ENCODE measurements around the gene S100A13. TPM values are rescaled to one million over a fixed set of nuclear protein-coding genes. Genes with fewer than 3 reads are reported as not detected.
"Not testable (repeated sequence)": the region's sequence is repeated elsewhere in the genome, so short reads cannot be mapped to it uniquely, and the experiment has no call there.

The S100A13 gene
- total and polyA plus RNA-seq, 8 donors = 18.7 to 271 (median 43.1) TPM

- intact Hi-C loops (cut with DNase I; ENCODE audit: low total_unique reads) = no loop called here
- Histone ChIP-seq H3K27me3 (no peaks in the 10 kb centered on the region), H3K9me3 (no peaks in the 10 kb centered on the region), H3K4me1 (peaks cover 10 to 84% (median 50%) of the 10 kb centered on the region in 4 donors), H3K27ac (peak overlapping the region in 1 of 5 donors; percentile 15), H3K36me3 (peaks cover 86 to 100% (median 100%) of the 10 kb centered on the region in 4 donors), H3K4me3 (no peak overlapping the region)
- WGBS, 5 donors = 81 to 89% (median 86%) methylated on average over 11 of the region's 11 CpGs
- TF ChIP-seq POLR2AphosphoS5 (IDR thresholded peaks at IDR 0.05) (no peak), CTCF (IDR thresholded peaks at IDR 0.05) (no peak), POLR2A (IDR thresholded peaks at IDR 0.05) (no peak), EP300 (IDR thresholded peaks at IDR 0.05) (no peak)
- DNase-seq = no peak
Observed at GRCh38 chr1:153642161-153642560, 14.9 kb upstream of the S100A13 start.

- Histone ChIP-seq H3K36me3 (peaks cover 90 to 100% (median 100%) of the 10 kb centered on the region in 4 donors), H3K9me3 (no peaks in the 10 kb centered on the region), H3K4me1 (peaks cover 23 to 85% (median 51%) of the 10 kb centered on the region in 4 donors), H3K27me3 (no peaks in the 10 kb centered on the region), H3K4me3 (no peak overlapping the region), H3K27ac (no peak overlapping the region)
- intact Hi-C loops (cut with DNase I; ENCODE audit: low total_unique reads) = no loop called here
- 59 to 79% (median 70%) methylated on average over 6 of the region's 6 CpGs for WGBS, 5 donors
- TF ChIP-seq CTCF (IDR thresholded peaks at IDR 0.05) (no peak), EP300 (IDR thresholded peaks at IDR 0.05) (no peak), POLR2AphosphoS5 (IDR thresholded peaks at IDR 0.05) (no peak), POLR2A (IDR thresholded peaks at IDR 0.05) (no peak)
- no peak for DNase-seq
Observed at GRCh38 chr1:153640861-153641260, 13.6 kb upstream of the S100A13 start.

- Histone ChIP-seq H3K4me1 (peaks cover 29 to 91% (median 58%) of the 10 kb centered on the region in 4 donors), H3K36me3 (peaks cover 85 to 97% (median 96%) of the 10 kb centered on the region in 4 donors)
- intact Hi-C loops (cut with DNase I; ENCODE audit: low total_unique reads); DNase-seq; H3K9me3 ChIP-seq; H3K27ac ChIP-seq; H3K27me3 ChIP-seq; H3K4me3 ChIP-seq: not testable (repeated sequence)
- 88 to 99% (median 97%) methylated on average over 5 of the region's 5 CpGs for WGBS, 5 donors
Observed at GRCh38 chr1:153640213-153640612, 12.9 kb upstream of the S100A13 start.

- no peak overlapping the region for H3K4me3 ChIP-seq
- peaks cover 33 to 94% (median 62%) of the 10 kb centered on the region in 4 donors for H3K4me1 ChIP-seq
- H3K27ac ChIP-seq = no peak overlapping the region
- H3K9me3 ChIP-seq = no peaks in the 10 kb centered on the region
- WGBS, 5 donors = 76 to 85% (median 82%) methylated on average over 3 of the region's 3 CpGs
- H3K27me3 ChIP-seq = no peaks in the 10 kb centered on the region
- intact Hi-C loops (cut with DNase I; ENCODE audit: low total_unique reads) = no loop called here
- no peak for DNase-seq
- TF ChIP-seq POLR2AphosphoS5 (IDR thresholded peaks at IDR 0.05) = no peak
- no peak for TF ChIP-seq CTCF (IDR thresholded peaks at IDR 0.05)
- no peak for TF ChIP-seq POLR2A (IDR thresholded peaks at IDR 0.05)
- TF ChIP-seq EP300 (IDR thresholded peaks at IDR 0.05) = no peak
- H3K36me3 ChIP-seq = peaks cover 79 to 88% (median 87%) of the 10 kb centered on the region in 4 donors
Observed at GRCh38 chr1:153639280-153639679, 12.0 kb upstream of the S100A13 start.

GRCh38 chr1:153638261-153638660, 11.0 kb upstream of the S100A13 start:
- Histone ChIP-seq H3K27me3 (no peaks in the 10 kb centered on the region), H3K9me3 (no peaks in the 10 kb centered on the region), H3K4me3 (no peak overlapping the region), H3K27ac (peak overlapping the region in 1 of 5 donors; percentile 5), H3K36me3 (peaks cover 68 to 78% (median 77%) of the 10 kb centered on the region in 4 donors), H3K4me1 (peaks cover 36 to 88% (median 61%) of the 10 kb centered on the region in 4 donors)
- intact Hi-C loops (cut with DNase I; ENCODE audit: low total_unique reads) = no loop called here
- WGBS, 5 donors = 37 to 62% (median 47%) methylated on average over 6 of the region's 6 CpGs
- no peak for TF ChIP-seq CTCF (IDR thresholded peaks at IDR 0.05)
- no peak for TF ChIP-seq POLR2AphosphoS5 (IDR thresholded peaks at IDR 0.05)
- no peak for TF ChIP-seq POLR2A (IDR thresholded peaks at IDR 0.05)
- no peak for TF ChIP-seq EP300 (IDR thresholded peaks at IDR 0.05)
- DNase-seq = no peak
